ENCODE measurements around the gene SELENON. TPM values are rescaled to one million over a fixed set of nuclear protein-coding genes. Genes with fewer than 3 reads are reported as not detected.

The SELENON gene
- total and polyA plus RNA-seq, 2 of the 8 experiments (the other 6 are each of a cell fraction or from before 2014, with no cell fraction given) = 43.0 to 77.6 TPM

DNA sequence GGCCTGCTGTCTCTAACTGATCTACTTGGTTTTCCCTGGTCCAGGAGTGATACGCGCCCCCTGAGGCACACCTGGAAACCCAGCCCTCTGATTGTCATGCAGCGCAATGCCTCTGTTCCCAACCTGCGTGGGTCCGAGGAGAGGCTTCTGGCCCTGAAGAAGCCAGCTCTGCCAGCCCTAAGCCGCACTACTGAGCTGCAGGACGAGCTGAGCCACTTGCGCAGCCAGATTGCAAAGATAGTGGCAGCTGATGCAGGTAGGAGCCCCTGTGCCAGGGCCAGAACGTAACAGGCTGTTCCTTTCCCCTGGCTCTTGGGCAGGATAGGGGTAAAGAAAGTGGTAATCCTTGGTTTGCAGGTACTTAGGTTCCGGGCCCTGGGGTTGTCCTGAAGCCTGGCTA is 26.6 kb downstream of the SELENON start:
- 92% methylated on average over 10 of the region's 10 CpGs; no CpG with 5 or more reads in 1 of the 2 experiments for WGBS, 2 experiments (ENCODE audit: extremely low coverage in 1 of 2, insufficient coverage in 1 of 2, insufficient read length in 1 of 2, insufficient replicate concordance in 2 of 2, low coverage in 1 of 2, low lambda C conversion rate in 2 of 2, missing lambda C conversion rate in 1 of 2)
- Histone ChIP-seq H3K79me2 (ENCODE audit: control insufficient read depth in 1 of 2, insufficient read depth in 2 of 2, low read length in 2 of 2) (no peaks in the 10 kb centered on the region), H3K18ac (ENCODE audit: extremely low read depth, low read length) (no peak overlapping the region), H3K9me3 (ENCODE audit: insufficient read depth in 2 of 2, low read depth in 1 of 2, low read length in 1 of 2) (no peaks in the 10 kb centered on the region), H2BK12ac (ENCODE audit: low read depth, low read length) (no peak overlapping the region), H2BK120ac (replicated peaks; ENCODE audit: low read depth, low read length) (no peak overlapping the region), H2BK20ac (ENCODE audit: low read length) (no peak overlapping the region), H3K4me3 (ENCODE audit: extremely low read depth in 1 of 4, insufficient read depth in 2 of 4, low read depth in 3 of 4, low read length in 4 of 4) (no peak overlapping the region), H2BK15ac (ENCODE audit: low read length) (no peak overlapping the region), H3K36me3 (ENCODE audit: control insufficient read depth in 2 of 4, insufficient read depth in 4 of 4, low read length in 3 of 4) (peaks cover 12 to 39% (median 30%) of the 10 kb centered on the region in 4 experiments), H4K8ac (ENCODE audit: extremely low read depth, insufficient read depth, low read length) (no peak overlapping the region), H3K27ac (ENCODE audit: low read depth, low read length) (no peak overlapping the region), H3K79me1 (ENCODE audit: low read depth, low read length) (0 out of 2 replicates have a peak, but pooled peaks cover 2% of the 10 kb centered on the region), H4K91ac (replicated peaks; ENCODE audit: insufficient read length, low read length) (no peak overlapping the region), H3K4me2 (ENCODE audit: insufficient read depth in 1 of 2, low read depth in 2 of 2, low read length in 2 of 2) (no peak overlapping the region), H2BK5ac (ENCODE audit: low read depth, low read length) (no peak overlapping the region), H3K56ac (replicated peaks; ENCODE audit: insufficient read length, low read depth, low read length) (no peak overlapping the region), H2AK5ac (ENCODE audit: low read depth, low read length) (no peak overlapping the region), H3K23ac (ENCODE audit: insufficient read length) (no peak overlapping the region), H3K27me3 (replicated peaks in 1 of 4; ENCODE audit: control insufficient read depth in 3 of 4, extremely low read depth in 1 of 4, insufficient read depth in 3 of 4, low read length in 3 of 4) (peaks cover 0 to 1% (median under 1%) of the 10 kb centered on the region in 4 experiments; a peak in 4 of 7 replicates), H3K4ac (replicated peaks; ENCODE audit: insufficient read length, low read depth, low read length) (no peak overlapping the region), H3K23me2 (ENCODE audit: low read depth, low read length) (no peaks in the 10 kb centered on the region), H3K9ac (replicated peaks in 1 of 4; ENCODE audit: extremely low read depth in 1 of 4, low read depth in 3 of 4, low read length in 3 of 4) (no peak overlapping the region), H3K14ac (ENCODE audit: insufficient read length) (no peak overlapping the region), H3K4me1 (replicated peaks in 1 of 4; ENCODE audit: control insufficient read depth in 3 of 4, insufficient read depth in 4 of 4, low read length in 3 of 4) (peaks cover 0 to 4% (median 0%) of the 10 kb centered on the region in 4 experiments; a peak in 1 of 7 replicates), H4K20me1 (replicated peaks in 1 of 2; ENCODE audit: control insufficient read depth in 1 of 2, insufficient read depth in 2 of 2, low read length in 2 of 2) (peaks cover 4 to 9% of the 10 kb centered on the region in 2 experiments), H4K5ac (ENCODE audit: insufficient read length, low read depth, low read length) (no peak overlapping the region), H2AFZ (ENCODE audit: low read length) (no peak overlapping the region)
- TF ChIP-seq KDM4A (IDR thresholded peaks at IDR 0.05; ENCODE audit: low read depth, low read length, severe bottlenecking) = no peak
- no peak for TF ChIP-seq SAP30 (IDR thresholded peaks at IDR 0.05; ENCODE audit: insufficient read depth, insufficient replicate concordance, low read length)
- no peak for TF ChIP-seq HDAC6 (IDR thresholded peaks at IDR 0.05; ENCODE audit: low read depth, low read length)
- TF ChIP-seq, protein P1, sequence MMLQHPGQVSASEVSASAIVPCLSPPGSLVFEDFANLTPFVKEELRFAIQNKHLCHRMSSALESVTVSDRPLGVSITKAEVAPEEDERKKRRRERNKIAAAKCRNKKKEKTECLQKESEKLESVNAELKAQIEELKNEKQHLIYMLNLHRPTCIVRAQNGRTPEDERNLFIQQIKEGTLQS (IDR thresholded peaks at IDR 0.05; ENCODE audit: insufficient read depth, low read depth, low read length) = no peak
- no peak for TF ChIP-seq MAX (IDR thresholded peaks at IDR 0.05)
- ChIA-PET CTCF (ENCODE audit: partially characterized antibody) (interaction anchor here (0.5 to 2.7 kb wide), 3 partner anchors 16 to 70 kb away, joined by 3 to 8 read pairs (median 4); no protein-coding TSS in a partner anchor), POLR2A (ENCODE audit: partially characterized antibody) (interaction anchor here (1.0 to 1.8 kb wide), 4 partner anchors 8 to 209 kb away, joined by 3 to 5 read pairs (median 3); partner anchors contain the start of genes MTFR1L and PAFAH2)
- DNase-seq (ENCODE audit: low read depth in 1 of 2, low spot score in 2 of 2) = no peak
- no peak for FAIRE-seq

Measured in H1 (cell line).